Skin epidermis (tissue), 12 donors: ENCODE measurements around the gene TTC28.
A peak's percentile ranks its signal among the peaks of the same experiment; 100 is the strongest.
"Not testable (repeated sequence)": the region's sequence is repeated elsewhere in the genome, so short reads cannot be mapped to it uniquely, and the experiment has no call there.

Source experiments
- H3K27ac ChIP-seq, 21 experiments: fragments of 200-600 bp; sonication (generic) in 11 of 21; one replicate each; pipeline ENCODE4 v1.5.0; 2020; ENCODE audit warnings: mild to moderate bottlenecking in 3 of 21, inconsistent platforms in 2 of 21, moderate library complexity in 2 of 21
- H3K4me3 ChIP-seq, 7 experiments: fragments of 200-600 bp; sonication (generic) in 2 of 7; one replicate each; pipeline ENCODE4 v1.5.0; 2020; ENCODE audit warnings: inconsistent platforms in 2 of 7, mild to moderate bottlenecking in 2 of 7, moderate library complexity in 1 of 7

Gene TTC28

DNA sequence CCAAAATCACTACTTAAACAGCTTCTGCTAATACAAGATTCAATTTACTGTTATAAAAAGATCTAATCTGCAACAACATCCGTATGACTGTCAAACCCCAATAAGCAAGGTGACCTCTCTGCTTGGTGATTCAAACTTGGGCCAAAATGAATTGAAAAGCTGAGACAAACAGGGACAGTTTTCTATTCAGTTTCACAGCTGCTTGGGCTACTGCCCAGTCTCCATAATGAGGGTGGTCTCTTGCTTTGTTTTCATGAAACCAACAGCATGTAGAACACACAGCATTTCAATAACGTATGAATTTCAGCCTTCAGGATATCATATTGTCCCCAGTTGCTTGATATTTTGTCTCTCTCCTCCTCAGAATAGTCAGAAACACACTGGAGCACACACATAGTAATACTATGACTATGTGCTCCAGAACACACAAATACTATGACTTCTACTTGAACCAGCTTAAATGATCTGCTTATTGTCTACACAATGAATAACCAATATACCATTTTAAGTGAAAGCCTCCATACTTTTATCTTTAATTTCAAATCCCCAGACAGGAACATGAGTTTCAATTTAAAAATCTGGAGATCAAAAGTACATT, 285.0 kb downstream of the TTC28 start:
- Histone ChIP-seq H3K4me3 (no peak overlapping the region), H3K27ac (no peak overlapping the region)

- Histone ChIP-seq H3K4me3 (no peak overlapping the region), H3K27ac (no peak overlapping the region)
These were observed 298.0 kb downstream of the TTC28 start for GRCh38 chr22:28381429-28382167.

GRCh38 chr22:28379951-28380350, 299.7 kb downstream of the TTC28 start:
- no peak overlapping the region for H3K4me3 ChIP-seq
- no peak overlapping the region for H3K27ac ChIP-seq

DNA sequence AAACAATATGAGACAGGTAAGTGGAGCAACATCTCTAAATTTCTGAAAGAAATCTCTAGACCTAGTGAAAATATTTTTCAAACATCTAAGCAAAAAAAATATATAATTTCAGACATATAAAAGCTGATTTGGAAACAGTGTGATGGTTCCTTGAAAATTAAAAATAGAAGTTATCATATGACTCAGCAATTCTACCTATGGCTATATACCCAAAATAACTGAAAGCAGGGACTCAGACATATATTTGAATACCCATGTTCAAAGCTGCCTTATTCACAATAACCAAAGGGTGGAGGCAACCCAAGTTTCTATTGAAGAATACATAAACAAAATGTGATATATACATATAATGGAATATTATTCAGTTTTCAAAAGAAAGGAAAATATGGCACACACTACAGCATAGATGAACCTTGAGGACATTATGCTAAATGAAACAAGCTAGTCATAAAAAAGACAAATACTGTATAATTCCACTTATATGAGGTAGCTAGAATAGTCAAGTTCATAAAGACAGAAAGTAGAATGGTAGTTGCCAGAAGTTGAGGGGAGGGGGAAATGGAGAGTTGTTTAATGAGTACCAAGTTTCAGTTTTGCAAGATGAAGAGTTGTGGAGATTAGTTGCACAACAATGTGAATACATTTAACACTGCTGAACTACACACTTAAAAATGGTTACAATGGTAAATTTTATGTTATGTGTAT, 300.4 kb downstream of the TTC28 start:
- no peak overlapping the region for H3K27ac ChIP-seq

GRCh38 chr22:28375761-28376534, 303.7 kb downstream of the TTC28 start:
- no peak overlapping the region for H3K27ac ChIP-seq

More for the DNA sequence above, 300.4 kb downstream of the TTC28 start:
- H3K4me3 ChIP-seq: no peak overlapping the region

GRCh38 chr22:28373831-28374230, 305.8 kb downstream of the TTC28 start:
- Histone ChIP-seq H3K27ac (no peak overlapping the region), H3K4me3 (no peak overlapping the region)

More at GRCh38 chr22:28375761-28376534, 303.7 kb downstream of the TTC28 start:
- no peak overlapping the region for H3K4me3 ChIP-seq

DNA sequence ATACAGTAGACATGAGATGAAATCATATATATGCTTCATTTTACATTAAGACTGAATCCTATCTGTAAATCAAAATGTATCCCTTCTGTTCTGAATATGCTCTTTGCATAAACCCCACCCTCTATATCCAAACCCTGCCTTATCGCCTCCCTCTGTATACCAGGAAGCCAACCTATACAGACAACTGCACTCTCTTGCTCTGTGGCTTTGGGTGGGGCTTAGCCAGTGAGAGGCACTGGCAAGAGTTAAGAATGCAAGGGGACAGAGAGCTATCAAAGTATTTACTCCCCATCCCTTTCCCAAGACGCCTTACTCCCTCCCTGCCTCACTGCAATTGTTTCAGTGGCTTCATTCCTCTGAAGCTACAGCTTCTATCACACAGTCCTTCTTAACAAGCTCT, 309.8 kb downstream of the TTC28 start:
- H3K27ac ChIP-seq: no peak overlapping the region

DNA sequence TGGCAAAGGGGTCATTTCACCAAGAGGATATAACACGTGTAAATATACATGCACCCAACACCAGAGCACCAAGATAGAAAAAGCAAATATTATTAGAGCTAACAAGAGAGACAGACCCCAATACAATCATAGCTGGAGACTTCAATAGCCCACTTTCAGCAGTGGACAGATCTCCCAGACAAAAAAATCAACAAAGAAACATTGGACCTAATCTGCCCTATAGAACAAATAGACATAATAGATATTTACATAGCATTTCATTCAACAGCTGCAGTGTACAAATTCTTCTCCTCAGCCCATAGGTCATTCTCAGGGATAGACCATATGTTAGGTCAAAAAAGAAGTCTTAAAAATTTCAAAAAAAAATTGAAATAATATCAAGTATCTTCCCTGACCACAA, 312.8 kb downstream of the TTC28 start:
- Histone ChIP-seq H3K27ac (no peak overlapping the region), H3K4me3 (no peak overlapping the region)

More for the DNA sequence above, 309.8 kb downstream of the TTC28 start:
- H3K4me3 ChIP-seq: no peak overlapping the region

- H3K4me3 ChIP-seq: no peak overlapping the region
These were observed 314.3 kb downstream of the TTC28 start for GRCh38 chr22:28365371-28365770.

GRCh38 chr22:28364105-28364504, 315.5 kb downstream of the TTC28 start:
- not testable (repeated sequence) for H3K27ac ChIP-seq, H3K4me3 ChIP-seq

More at GRCh38 chr22:28365371-28365770, 314.3 kb downstream of the TTC28 start:
- no peak overlapping the region for H3K27ac ChIP-seq

DNA sequence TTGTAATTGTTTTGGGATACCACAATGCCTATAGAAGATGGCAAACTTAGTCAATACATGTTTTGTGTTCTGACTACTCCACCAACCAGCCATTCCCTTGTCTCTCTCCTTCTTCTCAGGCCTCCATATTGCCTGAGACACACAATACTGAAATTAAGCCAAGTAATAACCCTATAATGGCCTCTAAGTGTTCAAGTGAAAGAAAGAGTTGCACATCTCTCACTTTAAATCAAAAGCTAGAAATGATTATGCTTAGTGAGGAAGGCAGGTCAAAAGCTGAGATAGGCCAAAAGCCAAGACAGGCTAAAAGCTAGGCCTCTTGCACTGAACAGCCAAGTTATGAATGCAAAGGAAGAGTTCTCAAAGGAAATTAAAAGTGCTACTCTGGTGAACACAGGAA, 318.7 kb downstream of the TTC28 start:
- Histone ChIP-seq H3K4me3 (no peak overlapping the region), H3K27ac (no peak overlapping the region)

- H3K4me3 ChIP-seq: no peak overlapping the region
- no peak overlapping the region for H3K27ac ChIP-seq
These were observed 321.3 kb downstream of the TTC28 start for GRCh38 chr22:28358312-28358711.

DNA sequence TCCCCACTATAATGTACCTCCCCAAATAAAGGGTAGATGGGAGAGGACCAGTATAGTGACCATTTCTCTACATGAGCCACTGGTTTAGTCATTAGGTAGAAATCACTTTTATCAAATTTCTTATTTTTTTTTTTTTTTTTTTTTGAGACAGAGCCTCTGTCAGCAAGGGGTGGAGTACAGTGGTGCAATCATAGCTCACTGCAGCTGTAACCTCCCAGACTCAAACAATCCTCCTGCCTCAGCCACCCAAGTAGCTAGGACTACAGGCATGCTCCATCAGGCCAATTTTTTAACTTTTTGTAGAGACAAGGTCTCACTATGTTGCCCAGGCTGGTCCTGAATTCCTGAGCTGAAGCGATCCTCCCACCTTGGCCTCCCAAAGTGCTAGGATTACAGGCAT, 322.4 kb downstream of the TTC28 start:
- Histone ChIP-seq H3K27ac (no peak overlapping the region), H3K4me3 (no peak overlapping the region)

DNA sequence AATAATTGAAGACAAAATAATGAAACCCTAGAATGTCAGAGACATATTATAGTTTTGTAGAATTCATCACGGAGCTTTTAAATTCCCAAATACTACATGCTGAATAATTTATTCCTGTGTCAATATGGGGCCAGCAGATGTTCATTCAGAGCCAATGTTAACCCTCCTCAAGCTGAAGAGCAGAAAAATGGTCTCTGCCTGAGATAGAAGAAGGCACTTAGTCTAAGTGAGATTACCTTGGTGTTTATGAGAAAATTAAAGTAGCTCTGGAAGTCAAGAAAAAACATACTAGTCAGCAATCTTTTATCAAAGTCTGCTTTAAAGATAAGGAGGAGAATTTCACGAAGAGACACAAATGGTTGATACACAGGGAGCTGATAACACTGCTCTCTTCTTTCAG, 328.2 kb downstream of the TTC28 start:
- Histone ChIP-seq H3K27ac (no peak overlapping the region), H3K4me3 (no peak overlapping the region)

DNA sequence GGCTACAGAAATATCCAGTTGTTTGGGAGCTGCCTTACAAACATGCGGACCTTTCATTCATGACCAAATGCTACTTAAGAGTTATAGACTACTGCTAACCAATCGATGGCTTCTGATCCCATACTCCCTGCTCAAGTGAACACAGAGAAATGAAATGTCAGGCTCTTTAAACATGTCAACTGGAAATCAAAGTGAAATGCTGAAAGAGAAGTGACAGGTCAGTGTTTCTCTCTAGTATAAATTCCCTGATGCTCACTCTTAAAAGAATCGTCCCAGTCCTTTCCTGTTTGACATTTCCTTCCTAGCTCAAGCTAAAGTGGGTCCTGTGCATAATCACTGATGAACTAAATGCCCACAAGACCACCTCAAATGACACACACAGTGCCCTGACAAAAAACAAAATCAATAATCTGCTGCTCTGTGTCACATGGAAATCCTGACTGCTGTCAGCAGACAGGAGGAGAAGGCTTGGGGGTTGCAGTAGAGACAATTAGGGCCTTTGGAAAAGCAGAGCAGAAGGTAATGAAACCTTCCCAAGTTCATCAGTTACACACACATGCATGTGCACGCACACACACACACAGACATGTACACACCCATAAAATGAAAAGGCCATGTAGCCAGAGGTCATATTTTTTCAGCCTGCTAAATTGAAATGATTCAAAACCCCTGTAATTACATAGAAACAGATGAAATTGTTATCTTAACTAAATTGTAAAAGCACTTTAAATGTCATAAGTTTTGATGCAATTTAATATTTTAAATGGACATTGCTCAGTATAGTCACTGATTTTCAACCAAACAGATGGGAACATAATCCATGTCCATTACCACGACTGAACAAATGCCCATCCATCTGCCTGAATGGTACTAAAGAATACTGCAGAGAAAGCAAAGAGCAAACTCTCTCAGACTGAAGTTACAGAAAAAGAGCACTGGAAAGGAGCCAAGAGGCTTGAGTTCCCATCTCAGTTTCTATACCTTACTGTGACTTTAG, 330.7 kb downstream of the TTC28 start:
- Histone ChIP-seq H3K27ac (no peak overlapping the region), H3K4me3 (no peak overlapping the region)

DNA sequence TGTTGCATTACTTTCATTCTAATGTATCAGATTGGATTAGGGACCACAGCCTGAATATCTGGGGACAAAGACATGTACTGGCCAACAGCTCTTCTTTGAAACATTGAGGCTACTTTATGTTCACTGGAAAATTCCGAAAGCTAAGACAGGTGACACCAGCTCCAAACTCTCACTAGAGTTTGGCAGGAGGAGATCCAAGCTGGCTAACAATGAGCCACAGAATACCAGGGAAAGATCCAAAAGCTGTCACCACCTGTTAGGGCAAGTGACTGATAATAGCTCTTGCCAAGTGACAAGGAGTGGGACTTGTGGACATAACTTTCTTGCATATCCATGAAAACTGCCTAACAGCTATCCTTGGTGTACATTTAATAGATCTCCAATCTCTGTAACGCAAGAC, 333.3 kb downstream of the TTC28 start:
- Histone ChIP-seq H3K27ac (peak overlapping the region in 1 of 21 experiments; percentile 52), H3K4me3 (no peak overlapping the region)

GRCh38 chr22:28344918-28345703, 334.5 kb downstream of the TTC28 start:
- H3K4me3 ChIP-seq: no peak overlapping the region
- H3K27ac ChIP-seq: peak overlapping the region in 8 of 21 experiments; percentile 4 to 67 (median 30)

- no peak overlapping the region for H3K4me3 ChIP-seq
- H3K27ac ChIP-seq: no peak overlapping the region
These were observed 338.6 kb downstream of the TTC28 start for GRCh38 chr22:28341001-28341400.
